Mononuclear cell (primary cell): ENCODE measurements around the gene PCSK4. TPM values are rescaled to one million over a fixed set of nuclear protein-coding genes. Genes with fewer than 3 reads are reported as not detected.

Experiments
- H3K27me3 ChIP-seq: 2 replicates; pipeline ENCODE4 v1.6.0; 2011; ENCODE audit warnings: low read length, control low read depth; ENCODE audit not compliant: insufficient read depth
- H3K4me1 ChIP-seq: 2 replicates; pipeline ENCODE4 v1.5.1; 2011; ENCODE audit warnings: mild to moderate bottlenecking, low read length, control low read depth; ENCODE audit not compliant: insufficient read depth
- H3K4me3 ChIP-seq: 2 replicates; pipeline ENCODE4 v1.5.1; 2011; ENCODE audit warnings: mild to moderate bottlenecking, low read length, moderate library complexity
- H3K9me3 ChIP-seq: 2 replicates; pipeline ENCODE4 v1.5.1; 2011; ENCODE audit warnings: low read depth, mild to moderate bottlenecking, control low read depth, low read length
- total RNA-seq: library from RNA; depleted of rRNA; stranded (reverse); fragments of >200 nt; gene quantifications from one replicate; pipeline ENCODE4 v1.2.3, GENCODE V29; 2012

The PCSK4 gene
- total RNA-seq, 1 donor, result 1.2 TPM

GRCh38 chr19:1474011-1474764 lies 16.0 kb downstream of the PCSK4 start:
- peaks cover 22% of the 10 kb centered on the region for H3K27me3 ChIP-seq
- H3K4me3 ChIP-seq, result no peak overlapping the region
- peaks cover 39% of the 10 kb centered on the region for H3K4me1 ChIP-seq
- H3K9me3 ChIP-seq, result no peaks in the 10 kb centered on the region

GRCh38 chr19:1473085-1473851 lies 16.9 kb downstream of the PCSK4 start:
- no peaks in the 10 kb centered on the region for H3K9me3 ChIP-seq
- H3K4me3 ChIP-seq, result no peak overlapping the region
- peaks cover 24% of the 10 kb centered on the region for H3K27me3 ChIP-seq
- H3K4me1 ChIP-seq, result peaks cover 40% of the 10 kb centered on the region

- Histone ChIP-seq H3K4me1 (peaks cover 42% of the 10 kb centered on the region), H3K9me3 (no peaks in the 10 kb centered on the region), H3K4me3 (no peak overlapping the region), H3K27me3 (peaks cover 27% of the 10 kb centered on the region)
Measured at GRCh38 chr19:1472231-1473084, 17.7 kb downstream of the PCSK4 start.

- Histone ChIP-seq H3K4me1 (peaks cover 50% of the 10 kb centered on the region), H3K27me3 (peaks cover 33% of the 10 kb centered on the region), H3K9me3 (no peaks in the 10 kb centered on the region), H3K4me3 (no peak overlapping the region)
Measured at GRCh38 chr19:1471515-1472160, 18.5 kb downstream of the PCSK4 start.

GRCh38 chr19:1471010-1471514 lies 19.1 kb downstream of the PCSK4 start:
- Histone ChIP-seq H3K9me3 (no peaks in the 10 kb centered on the region), H3K27me3 (peaks cover 39% of the 10 kb centered on the region), H3K4me1 (peaks cover 54% of the 10 kb centered on the region), H3K4me3 (no peak overlapping the region)

- peaks cover 60% of the 10 kb centered on the region for H3K4me1 ChIP-seq
- no peak overlapping the region for H3K4me3 ChIP-seq
- H3K27me3 ChIP-seq, result peaks cover 44% of the 10 kb centered on the region
- H3K9me3 ChIP-seq, result no peaks in the 10 kb centered on the region
Measured at GRCh38 chr19:1470305-1471009, 19.7 kb downstream of the PCSK4 start.

GRCh38 chr19:1470055-1470304 lies 20.2 kb downstream of the PCSK4 start:
- H3K4me1 ChIP-seq, result peaks cover 63% of the 10 kb centered on the region
- H3K4me3 ChIP-seq, result no peak overlapping the region
- H3K9me3 ChIP-seq, result no peaks in the 10 kb centered on the region
- H3K27me3 ChIP-seq, result peaks cover 48% of the 10 kb centered on the region

GRCh38 chr19:1469255-1470054 lies 20.7 kb downstream of the PCSK4 start:
- Histone ChIP-seq H3K9me3 (no peaks in the 10 kb centered on the region), H3K27me3 (peaks cover 49% of the 10 kb centered on the region), H3K4me1 (peaks cover 63% of the 10 kb centered on the region), H3K4me3 (no peak overlapping the region)

GRCh38 chr19:1468821-1469254 lies 21.3 kb downstream of the PCSK4 start:
- Histone ChIP-seq H3K27me3 (peaks cover 49% of the 10 kb centered on the region), H3K4me3 (no peak overlapping the region), H3K9me3 (no peaks in the 10 kb centered on the region), H3K4me1 (peaks cover 63% of the 10 kb centered on the region)

GRCh38 chr19:1468274-1468820 lies 21.8 kb downstream of the PCSK4 start:
- Histone ChIP-seq H3K4me1 (peaks cover 63% of the 10 kb centered on the region), H3K4me3 (no peak overlapping the region), H3K27me3 (peaks cover 49% of the 10 kb centered on the region), H3K9me3 (no peaks in the 10 kb centered on the region)

GRCh38 chr19:1467490-1468273 lies 22.5 kb downstream of the PCSK4 start:
- Histone ChIP-seq H3K4me3 (no peak overlapping the region), H3K27me3 (peaks cover 48% of the 10 kb centered on the region), H3K4me1 (peaks cover 63% of the 10 kb centered on the region), H3K9me3 (no peaks in the 10 kb centered on the region)

- H3K27me3 ChIP-seq, result peaks cover 42% of the 10 kb centered on the region
- no peak overlapping the region for H3K4me3 ChIP-seq
- no peaks in the 10 kb centered on the region for H3K9me3 ChIP-seq
- peaks cover 61% of the 10 kb centered on the region for H3K4me1 ChIP-seq
Measured at GRCh38 chr19:1467215-1467489, 23.0 kb downstream of the PCSK4 start.
